Suppressor macrophage (primary cell): ENCODE results near the gene SNCAIP.

Source experiments
- DNase-seq, 4 experiments: peaks; one replicate each; pipeline ENCODE4 v3.0.0-alpha.2; 2020 to 2022

The SNCAIP gene

DNA sequence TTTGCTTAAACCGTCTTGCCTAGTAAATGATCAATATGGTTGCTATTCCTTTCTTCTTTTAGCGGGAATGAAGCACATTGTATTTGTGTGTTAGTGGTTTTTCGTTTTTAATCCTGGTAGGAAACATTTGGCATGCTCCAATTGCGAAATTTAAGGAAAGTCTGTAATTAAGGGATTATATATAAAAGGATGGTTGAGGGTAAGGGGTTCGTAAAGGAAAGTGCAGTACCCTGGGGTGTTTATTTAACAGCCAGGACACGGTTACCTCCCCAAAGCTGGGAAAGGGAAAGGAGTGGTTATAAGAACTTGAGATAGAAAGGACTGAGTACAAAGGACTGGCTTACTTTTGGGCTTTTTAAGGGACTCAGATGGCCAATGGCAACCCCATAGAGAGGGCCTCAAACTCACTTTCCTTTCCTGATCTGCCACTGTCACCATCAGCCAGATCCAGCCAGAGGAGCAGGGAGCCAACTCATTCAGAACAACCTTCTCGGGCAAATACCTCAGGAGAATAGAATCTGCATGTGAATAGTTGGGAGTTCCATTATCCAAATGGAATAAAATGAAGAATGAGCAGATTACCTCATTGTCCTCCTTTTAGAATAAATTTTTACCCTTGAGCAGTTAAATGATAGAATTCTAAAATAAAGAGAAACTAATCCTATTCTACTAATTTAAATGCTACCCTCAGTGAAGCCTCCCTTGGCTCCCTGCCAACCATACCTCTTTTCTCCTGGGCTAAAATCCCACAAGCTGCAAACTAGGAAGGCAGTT, 117.7 kb downstream of the SNCAIP start:
- no peak for DNase-seq

- DNase-seq, result no peak
These were observed 118.2 kb downstream of the SNCAIP start for GRCh38 chr5:122430319-122430586.

DNA sequence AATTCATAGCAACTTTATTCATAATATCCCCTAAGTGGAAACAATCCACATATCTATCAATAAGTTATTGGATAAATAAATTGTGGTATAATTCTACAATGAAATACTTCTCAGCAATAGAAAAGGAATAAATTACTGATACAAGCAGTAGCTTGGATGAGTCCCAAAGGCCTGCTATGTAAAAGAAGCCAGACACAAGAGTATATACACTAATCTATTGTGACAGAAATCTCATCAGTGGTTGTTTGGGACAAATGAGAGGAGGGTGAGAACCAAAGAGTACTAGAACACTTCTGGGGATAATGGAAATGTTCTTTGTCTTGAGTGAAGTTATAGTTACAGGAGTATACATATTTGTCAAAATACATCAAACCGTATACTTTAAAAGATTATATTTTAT, 119.3 kb downstream of the SNCAIP start:
- DNase-seq, result no peak

- DNase-seq, result no peak
These were observed 122.4 kb downstream of the SNCAIP start for GRCh38 chr5:122434205-122434970.

DNA sequence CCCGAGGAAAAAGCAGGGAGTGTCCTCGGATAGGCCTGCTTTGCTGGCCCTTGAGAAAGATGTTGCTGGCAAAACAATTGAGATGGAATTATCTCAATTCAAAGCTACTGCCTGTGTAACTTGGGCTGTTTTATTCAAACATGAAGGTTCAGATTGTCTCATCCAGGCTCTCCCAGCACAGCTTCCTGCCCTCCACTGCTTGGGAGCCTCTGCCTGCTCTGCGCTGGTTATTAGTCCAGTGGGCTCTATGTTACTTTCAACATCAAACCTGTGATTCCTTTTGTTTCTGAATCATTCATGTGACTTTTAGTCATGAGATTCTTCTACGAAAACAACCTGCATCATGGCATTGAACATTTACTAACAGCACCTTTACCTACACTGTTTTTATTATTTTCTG, 123.2 kb downstream of the SNCAIP start:
- DNase-seq, result no peak

- no peak for DNase-seq
These were observed 123.7 kb downstream of the SNCAIP start for GRCh38 chr5:122435761-122436160.

DNA sequence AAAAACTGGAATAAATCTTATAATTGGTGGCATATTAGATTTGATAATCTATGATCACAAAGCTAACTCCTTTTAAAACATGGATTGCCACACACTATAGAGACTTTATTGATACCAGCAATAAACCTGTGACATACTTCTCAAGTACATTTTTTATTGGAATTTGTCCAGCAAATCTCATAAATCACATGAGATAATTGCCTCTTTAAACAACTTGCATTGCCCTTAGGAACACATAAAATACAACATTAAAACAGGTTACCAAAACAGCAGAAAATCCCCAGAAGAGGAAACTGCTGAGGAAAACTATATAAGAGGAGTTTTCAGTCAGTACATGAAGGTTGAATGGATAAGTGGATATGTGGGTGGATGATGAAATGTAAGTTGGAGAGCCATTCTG, 124.6 kb downstream of the SNCAIP start:
- DNase-seq, result peak in 1 of 4 experiments; percentile 4

- DNase-seq, result no peak
These were observed 127.6 kb downstream of the SNCAIP start for GRCh38 chr5:122439645-122440044.

GRCh38 chr5:122442938-122443337, 130.9 kb downstream of the SNCAIP start:
- no peak for DNase-seq

- no peak for DNase-seq
These were observed 132.4 kb downstream of the SNCAIP start for GRCh38 chr5:122444411-122444810.

DNA sequence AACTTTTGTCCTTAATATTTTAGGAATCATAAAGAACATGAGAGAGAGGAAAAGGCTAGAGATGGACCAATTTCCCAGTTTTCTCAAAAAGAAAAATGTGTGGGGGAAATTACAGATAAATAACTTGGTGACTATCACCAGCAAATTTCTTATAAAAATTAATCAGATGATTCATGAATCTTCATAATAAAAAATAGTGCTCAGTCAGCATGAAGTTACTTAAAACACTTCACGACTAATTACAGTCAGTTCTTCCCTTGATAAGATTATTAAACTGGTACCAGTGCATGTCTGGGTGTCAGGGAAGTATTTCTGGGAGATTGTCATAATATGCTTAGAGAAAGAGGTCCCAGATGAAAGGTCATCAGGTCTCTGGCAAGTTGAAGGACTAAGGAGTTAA, 133.0 kb downstream of the SNCAIP start:
- DNase-seq, result no peak

DNA sequence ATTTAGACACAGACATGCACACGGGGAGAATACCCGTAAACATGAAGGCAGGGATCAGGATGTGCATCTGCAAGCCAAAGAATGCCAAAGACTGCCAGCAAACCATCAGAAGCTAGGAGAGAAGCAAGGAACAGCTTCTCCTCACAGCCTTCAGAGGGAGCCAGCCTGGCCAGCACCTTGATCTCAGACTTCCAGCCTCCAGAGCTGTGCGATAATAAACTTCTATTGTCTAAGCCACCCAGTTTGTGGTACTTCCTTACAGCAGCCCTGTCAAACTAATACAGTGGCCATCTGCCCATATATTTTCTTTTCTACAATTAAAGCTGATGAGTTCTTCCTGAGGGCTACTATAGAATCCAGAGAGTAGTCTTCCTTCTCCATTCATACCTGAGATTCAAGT, 135.0 kb downstream of the SNCAIP start:
- no peak for DNase-seq

GRCh38 chr5:122447879-122448278, 135.8 kb downstream of the SNCAIP start:
- DNase-seq, result no peak

DNA sequence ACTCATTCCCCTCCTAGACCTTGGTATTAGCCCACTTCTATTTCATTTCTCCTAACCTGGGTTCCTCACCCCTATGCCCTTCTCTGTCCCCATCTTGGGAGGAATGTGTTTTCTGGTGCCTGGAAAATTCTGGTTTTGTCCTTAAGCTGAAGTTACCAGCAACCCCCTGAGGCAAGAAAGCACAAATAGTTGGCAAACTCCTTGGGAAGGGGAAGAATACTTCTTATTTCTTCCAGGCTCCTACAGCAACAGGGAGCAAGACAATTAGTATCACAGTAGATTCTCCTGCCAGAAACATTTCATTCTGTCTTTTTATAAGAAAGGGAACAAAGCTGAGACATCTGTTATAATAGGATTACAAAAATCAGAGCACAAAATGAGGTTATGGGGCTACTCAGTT, 142.5 kb downstream of the SNCAIP start:
- DNase-seq, result no peak

- no peak for DNase-seq
These were observed 143.9 kb downstream of the SNCAIP start for GRCh38 chr5:122455939-122456338.

GRCh38 chr5:122457178-122457826, 145.3 kb downstream of the SNCAIP start:
- no peak for DNase-seq

DNA sequence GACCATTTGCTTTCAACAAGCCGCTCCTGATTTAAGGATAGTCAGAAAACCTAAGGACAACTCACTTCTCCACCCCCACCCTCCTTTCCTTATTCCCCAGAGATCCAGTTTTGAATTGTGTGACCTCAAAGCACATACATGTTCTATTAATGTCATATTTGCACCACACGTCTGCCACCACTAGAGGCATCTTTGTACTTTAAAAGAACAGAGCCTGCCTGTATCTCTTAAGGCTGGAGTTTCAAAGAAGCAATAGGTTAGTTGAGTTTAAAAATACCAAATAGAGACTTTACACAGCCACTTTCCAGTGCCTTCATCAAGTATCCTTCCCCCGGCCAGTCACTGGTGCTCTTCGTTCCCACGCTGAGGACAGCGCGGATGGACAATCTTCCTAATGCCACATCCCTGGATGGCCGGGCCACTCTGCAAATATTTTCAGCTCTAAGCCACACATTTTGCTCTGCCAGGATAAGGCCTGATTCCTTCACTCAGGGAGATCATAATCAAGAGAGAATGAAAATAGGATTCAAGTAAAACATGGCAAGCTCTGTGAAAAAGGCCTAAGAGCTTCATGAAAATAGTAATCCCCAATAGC, 146.3 kb downstream of the SNCAIP start:
- peak in 2 of 4 experiments; percentile 5 to 42 for DNase-seq

DNA sequence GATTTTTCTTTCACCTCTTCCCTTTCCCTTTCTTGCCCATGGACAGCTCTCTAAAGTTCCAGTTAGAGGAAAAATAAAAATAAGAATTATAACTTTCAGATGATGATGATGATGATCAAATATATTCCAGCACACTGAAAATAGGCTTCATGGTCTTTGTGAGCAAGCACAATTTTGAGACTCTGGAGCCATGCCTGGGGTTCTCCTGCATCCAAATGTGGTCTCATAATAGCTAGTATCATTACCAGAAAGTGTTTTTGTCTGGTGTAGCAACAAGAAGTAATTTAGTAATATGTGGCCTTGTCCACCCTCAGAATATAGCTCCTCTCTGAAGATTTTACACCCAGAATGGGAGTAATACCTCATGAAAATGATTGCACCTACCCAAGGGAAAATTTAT, 150.4 kb downstream of the SNCAIP start:
- no peak for DNase-seq

DNA sequence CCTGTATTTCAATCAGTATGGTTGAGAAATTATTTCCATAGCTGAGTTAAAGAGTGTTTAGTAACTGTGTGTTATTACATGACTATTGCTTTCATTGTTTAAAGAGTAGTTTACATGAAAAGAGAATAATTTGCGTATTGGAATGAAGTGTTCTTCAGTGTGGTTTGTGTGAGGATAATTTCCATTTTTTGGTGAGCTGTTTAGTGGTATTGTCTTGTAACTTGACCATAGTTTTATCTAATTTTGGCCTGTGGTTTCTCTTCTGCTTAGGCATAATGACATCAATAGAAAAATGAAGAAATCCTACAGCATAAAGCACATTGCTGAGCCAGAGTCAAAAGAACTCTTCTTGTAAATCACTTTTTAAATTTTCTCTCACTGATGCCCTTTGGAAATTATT, 151.2 kb downstream of the SNCAIP start:
- DNase-seq, result peak in 1 of 4 experiments; percentile 1

- DNase-seq, result no peak
These were observed 152.2 kb downstream of the SNCAIP start for GRCh38 chr5:122464191-122464590.

GRCh38 chr5:122465031-122465577, 153.1 kb downstream of the SNCAIP start:
- no peak for DNase-seq

DNA sequence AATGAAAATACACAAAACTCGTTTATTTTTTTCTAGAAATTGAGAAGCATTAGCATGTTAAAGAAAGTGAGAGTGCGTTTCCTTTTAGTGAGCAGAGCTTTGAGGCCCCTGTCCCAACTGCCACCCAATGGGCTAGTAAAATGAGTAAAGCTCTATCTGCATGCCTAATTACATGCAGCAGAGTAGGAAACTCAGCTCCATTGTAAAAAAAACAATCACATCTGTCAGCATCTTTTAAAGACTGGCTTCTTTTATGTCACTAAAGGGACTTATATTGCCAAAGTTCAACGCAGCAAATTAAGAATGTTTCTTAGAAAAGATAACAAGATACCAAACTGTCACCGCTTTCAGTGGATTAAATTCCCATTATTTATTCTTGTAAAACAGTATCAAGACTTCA, 154.0 kb downstream of the SNCAIP start:
- no peak for DNase-seq
